Gastroesophageal sphincter (tissue), 4 donors: ENCODE data around the gene CDKAL1. TPM values are rescaled to one million over a fixed set of nuclear protein-coding genes. Genes with fewer than 3 reads are reported as not detected.

Source experiments
- ATAC-seq: fragments of 150-250 bp; one replicate; pipeline ENCODE4 v1.9.1; 2016; ENCODE audit warnings: mild to moderate bottlenecking, moderate library complexity
- H3K27ac ChIP-seq, 4 donors: fragments of 200-600 bp; sonication (generic) in 3 of 4; 1 replicate in 3 of 4; 2 replicates in 1 of 4; pipeline ENCODE4 v1.5.1; 2016 to 2019
- H3K27me3 ChIP-seq: fragments of 200-600 bp; sonication (generic); one replicate; pipeline ENCODE4 v1.5.1; 2019
- H3K36me3 ChIP-seq, 2 donors: fragments of 200-600 bp; sonication (generic); one replicate each; pipeline ENCODE4 v1.5.1; 2019; ENCODE audit warnings: control low read depth in 1 of 2
- H3K4me1 ChIP-seq, 3 donors: fragments of 200-600 bp; sonication (generic); 1 replicate in 2 of 3; 2 replicates in 1 of 3; pipeline ENCODE4 v1.5.1; 2016 to 2019; ENCODE audit warnings: control low read depth in 2 of 3
- H3K4me3 ChIP-seq, 2 donors: fragments of 200-600 bp; sonication (generic); one replicate each; pipeline ENCODE4 v1.5.1; 2019; ENCODE audit warnings: mild to moderate bottlenecking in 1 of 2, moderate library complexity in 1 of 2
- H3K9me3 ChIP-seq, 3 donors: fragments of 200-600 bp; sonication (generic); one replicate each; pipeline ENCODE4 v1.5.1; 2017 to 2019; ENCODE audit warnings: control low read depth in 2 of 3
- CTCF ChIP-seq, 4 experiments: fragments of 200-600 bp in 2 of 4; fragments of 450-650 bp in 2 of 4; sonication (generic) in 1 of 4; IDR thresholded peaks; one replicate each; pipeline ENCODE4 v1.5.1; 2017 to 2019; ENCODE audit warnings: antibody characterized with exemption in 4 of 4, mild to moderate bottlenecking in 2 of 4, moderate library complexity in 2 of 4
- EP300 ChIP-seq: sonication (generic); formaldehyde crosslinking; IDR thresholded peaks from one replicate; pipeline ENCODE4 v1.6.1; 2017; ENCODE audit warnings: antibody characterized with exemption, mild to moderate bottlenecking
- POLR2A ChIP-seq, 2 donors: fragments of 450-650 bp; IDR thresholded peaks; one replicate each; pipeline ENCODE4 v1.6.1; 2017; ENCODE audit warnings: antibody characterized with exemption in 2 of 2, mild to moderate bottlenecking in 2 of 2, moderate library complexity in 1 of 2
- POLR2AphosphoS5 ChIP-seq: sonication (generic); formaldehyde crosslinking; IDR thresholded peaks from one replicate; pipeline ENCODE4 v1.6.1; 2017; ENCODE audit warnings: antibody characterized with exemption
- WGBS, 2 donors: methylation state at CpG; one replicate each; pipeline ENCODE4 v1.1.5; 2018; ENCODE audit warnings: low coverage in 1 of 2; 5-methylcytosine and 5-hydroxymethylcytosine counted together
- total RNA-seq, 4 donors: library from RNA; depleted of rRNA; stranded (reverse); fragments of >200 nt; gene quantifications; one replicate each; pipeline ENCODE4 v1.1.0, GENCODE V29; 2016

The CDKAL1 gene
- total RNA-seq, 4 donors from 2014 or later, result 10.9 to 17.9 (median 15.0) TPM

- Histone ChIP-seq H3K4me3 (no peak overlapping the region), H3K36me3 (no peaks in the 10 kb centered on the region), H3K27me3 (no peaks in the 10 kb centered on the region), H3K4me1 (no peaks in the 10 kb centered on the region), H3K9me3 (no peaks in the 10 kb centered on the region), H3K27ac (no peak overlapping the region)
- 71 to 90% methylated on average over 7 of the region's 9 CpGs for WGBS, 2 donors
- TF ChIP-seq POLR2AphosphoS5, result no peak
- TF ChIP-seq POLR2A (IDR thresholded peaks at IDR 0.05), result no peak
- no peak for TF ChIP-seq CTCF (IDR thresholded peaks at IDR 0.05)
- no peak for TF ChIP-seq EP300
- no peak for ATAC-seq
Measured at GRCh38 chr6:20868397-20869096, 334.3 kb downstream of the CDKAL1 start.

- no peaks in the 10 kb centered on the region for H3K36me3 ChIP-seq
- no peak for TF ChIP-seq POLR2A (IDR thresholded peaks at IDR 0.05)
- no peak for TF ChIP-seq POLR2AphosphoS5
- no peak for TF ChIP-seq CTCF (IDR thresholded peaks at IDR 0.05)
- no peak for TF ChIP-seq EP300
- no peaks in the 10 kb centered on the region for H3K27me3 ChIP-seq
- no peak overlapping the region for H3K4me3 ChIP-seq
- no peak for ATAC-seq
- no peak overlapping the region for H3K27ac ChIP-seq
- no peaks in the 10 kb centered on the region for H3K4me1 ChIP-seq
- H3K9me3 ChIP-seq, result no peaks in the 10 kb centered on the region
- WGBS, 2 donors, result 90 to 94% methylated on average over 4 of the region's 4 CpGs
Measured at GRCh38 chr6:20870021-20870420, 335.8 kb downstream of the CDKAL1 start.

- Histone ChIP-seq H3K4me3 (no peak overlapping the region), H3K36me3 (no peaks in the 10 kb centered on the region), H3K4me1 (no peaks in the 10 kb centered on the region), H3K9me3 (no peaks in the 10 kb centered on the region), H3K27me3 (no peaks in the 10 kb centered on the region), H3K27ac (no peak overlapping the region)
- no peak for ATAC-seq
- 75 to 92% methylated on average over 1 of the region's 1 CpG for WGBS, 2 donors
- TF ChIP-seq EP300 (no peak), POLR2AphosphoS5 (no peak), CTCF (IDR thresholded peaks at IDR 0.05) (no peak), POLR2A (IDR thresholded peaks at IDR 0.05) (no peak)
Measured at GRCh38 chr6:20870493-20870892, 336.2 kb downstream of the CDKAL1 start.

- Histone ChIP-seq H3K27me3 (no peaks in the 10 kb centered on the region), H3K9me3 (no peaks in the 10 kb centered on the region), H3K27ac (no peak overlapping the region), H3K4me3 (no peak overlapping the region), H3K4me1 (no peaks in the 10 kb centered on the region), H3K36me3 (no peaks in the 10 kb centered on the region)
- no peak for ATAC-seq
- WGBS, 2 donors, result 78 to 79% methylated on average over 7 of the region's 7 CpGs
- no peak for TF ChIP-seq POLR2AphosphoS5
- no peak for TF ChIP-seq POLR2A (IDR thresholded peaks at IDR 0.05)
- TF ChIP-seq CTCF (IDR thresholded peaks at IDR 0.05), result no peak
- TF ChIP-seq EP300, result no peak
Measured at GRCh38 chr6:20873425-20874190, 339.4 kb downstream of the CDKAL1 start.
